D341Med (cell line): ENCODE measurements around the gene TNRC18.

ENCODE experiments used
- DNase-seq: peaks from one replicate; pipeline ENCODE4 v3.0.0; 2012; ENCODE audit warnings: low spot score

TNRC18 gene

GRCh38 chr7:5450549-5451327, 27.1 kb upstream of the TNRC18 start:
- peak; percentile 77 for DNase-seq

DNA sequence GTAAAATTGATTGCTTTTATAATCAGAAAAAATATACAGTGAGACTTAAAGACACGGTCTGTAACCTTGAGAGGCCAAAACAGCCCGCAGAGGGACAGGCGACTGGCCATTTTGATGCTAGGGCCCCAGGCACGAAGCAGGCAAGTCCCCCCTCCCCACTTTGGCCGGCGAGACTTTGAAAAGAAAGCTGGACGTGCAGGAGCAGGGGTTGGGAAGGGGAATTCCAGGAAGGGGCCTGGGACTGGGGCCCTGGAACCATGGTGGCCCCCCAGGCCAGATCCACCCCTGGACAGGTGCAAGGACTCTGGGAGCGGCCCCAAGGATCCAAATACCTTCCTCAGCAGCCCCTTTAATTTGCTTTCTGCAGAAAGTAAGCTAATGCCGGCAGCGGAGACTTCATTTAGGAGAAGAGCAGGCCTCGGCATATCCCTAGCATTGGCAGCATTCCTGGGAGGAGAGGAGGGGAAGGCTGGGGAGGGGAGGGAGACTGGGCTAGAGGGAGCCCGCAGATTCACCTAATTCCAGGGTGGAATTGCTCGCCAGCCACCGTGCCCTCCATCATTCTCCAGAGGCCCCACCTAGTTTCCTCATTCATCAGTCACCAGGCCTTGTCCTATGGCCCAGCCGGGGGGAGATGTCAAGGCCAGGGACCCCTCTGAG, 24.9 kb upstream of the TNRC18 start:
- DNase-seq = no peak

DNA sequence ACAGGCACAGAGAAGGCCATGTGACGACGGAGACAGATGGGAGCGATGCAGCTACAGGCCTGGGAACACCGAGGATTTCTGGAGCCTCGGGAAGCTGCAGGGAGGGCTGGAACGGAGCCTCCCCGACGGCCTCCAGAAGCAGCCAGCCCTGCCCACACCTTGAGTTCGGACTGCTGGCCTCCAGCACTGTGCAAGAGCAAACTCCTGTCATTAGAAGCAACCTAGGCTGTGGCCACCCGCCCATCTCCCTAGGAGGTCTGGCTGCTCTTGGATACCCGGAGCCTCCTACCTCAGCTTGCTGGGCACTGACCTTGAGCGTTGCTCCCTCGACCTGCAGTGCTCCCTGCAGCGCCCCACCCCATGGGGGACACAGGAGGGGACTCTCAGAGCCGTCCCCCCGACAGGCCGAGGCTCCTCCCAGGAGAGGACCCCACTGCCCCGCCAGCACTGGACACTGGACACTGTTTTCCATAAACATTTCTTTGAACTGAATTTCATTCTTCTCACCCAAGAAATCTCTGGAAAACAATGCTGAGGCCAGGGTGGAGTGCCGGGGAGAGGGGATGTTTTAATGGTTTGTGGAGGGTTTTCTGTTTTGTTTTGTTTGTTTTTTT, 22.5 kb upstream of the TNRC18 start:
- DNase-seq = no peak

DNA sequence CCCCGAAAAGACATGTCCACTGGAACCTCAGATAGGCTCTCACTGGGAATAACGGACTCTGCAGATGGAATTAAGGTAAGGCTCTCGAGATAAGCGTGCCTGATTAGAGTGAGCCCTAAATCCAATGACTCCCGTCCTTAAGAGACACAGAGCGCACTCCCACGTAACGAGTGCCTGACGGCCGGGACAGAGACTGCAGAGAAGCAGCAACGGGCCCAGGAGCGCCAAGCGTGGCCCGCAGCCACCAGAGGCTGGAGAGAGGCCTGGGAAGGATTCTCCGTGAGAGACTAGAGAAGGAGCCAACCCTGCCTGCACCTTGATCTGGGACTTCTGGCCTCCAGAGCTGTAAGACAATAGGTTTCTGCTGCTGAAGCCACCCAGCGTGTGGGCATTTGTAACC, 20.0 kb upstream of the TNRC18 start:
- DNase-seq = peak; percentile 59

- peak; percentile 80 for DNase-seq
Observed at GRCh38 chr7:5442757-5443305, 19.2 kb upstream of the TNRC18 start.

DNA sequence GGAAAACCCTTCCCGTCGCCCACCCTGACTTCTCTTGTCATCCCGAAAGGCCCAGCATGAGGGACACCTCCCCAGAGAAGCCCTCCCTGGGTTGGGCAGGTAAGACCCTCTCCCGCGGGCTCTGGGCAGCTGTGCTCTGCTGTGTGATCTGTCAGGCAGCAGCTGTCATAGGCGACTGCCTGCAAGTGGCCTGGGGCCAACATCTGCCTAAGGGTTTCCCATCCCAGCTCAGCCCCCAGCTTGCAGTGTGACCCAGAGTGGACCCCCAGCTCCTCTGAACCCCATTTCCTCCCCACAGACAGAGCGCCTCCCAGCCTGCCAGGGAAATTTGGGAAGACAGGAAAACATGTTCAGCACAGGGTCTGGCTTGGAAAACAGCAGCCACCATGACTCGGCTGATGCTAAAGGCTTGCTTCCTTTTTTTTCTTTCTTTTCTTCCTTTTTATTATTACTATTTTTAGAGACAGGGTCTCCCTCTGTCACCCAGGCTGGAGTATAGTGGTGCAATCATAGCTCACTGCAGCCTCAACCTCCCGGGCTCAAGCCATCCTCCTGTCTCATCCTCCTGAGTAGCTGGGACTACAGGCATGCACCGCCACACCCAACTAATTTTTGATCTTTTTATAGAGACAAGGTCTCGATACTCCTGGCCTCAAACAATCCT, 18.3 kb upstream of the TNRC18 start:
- DNase-seq = no peak

DNA sequence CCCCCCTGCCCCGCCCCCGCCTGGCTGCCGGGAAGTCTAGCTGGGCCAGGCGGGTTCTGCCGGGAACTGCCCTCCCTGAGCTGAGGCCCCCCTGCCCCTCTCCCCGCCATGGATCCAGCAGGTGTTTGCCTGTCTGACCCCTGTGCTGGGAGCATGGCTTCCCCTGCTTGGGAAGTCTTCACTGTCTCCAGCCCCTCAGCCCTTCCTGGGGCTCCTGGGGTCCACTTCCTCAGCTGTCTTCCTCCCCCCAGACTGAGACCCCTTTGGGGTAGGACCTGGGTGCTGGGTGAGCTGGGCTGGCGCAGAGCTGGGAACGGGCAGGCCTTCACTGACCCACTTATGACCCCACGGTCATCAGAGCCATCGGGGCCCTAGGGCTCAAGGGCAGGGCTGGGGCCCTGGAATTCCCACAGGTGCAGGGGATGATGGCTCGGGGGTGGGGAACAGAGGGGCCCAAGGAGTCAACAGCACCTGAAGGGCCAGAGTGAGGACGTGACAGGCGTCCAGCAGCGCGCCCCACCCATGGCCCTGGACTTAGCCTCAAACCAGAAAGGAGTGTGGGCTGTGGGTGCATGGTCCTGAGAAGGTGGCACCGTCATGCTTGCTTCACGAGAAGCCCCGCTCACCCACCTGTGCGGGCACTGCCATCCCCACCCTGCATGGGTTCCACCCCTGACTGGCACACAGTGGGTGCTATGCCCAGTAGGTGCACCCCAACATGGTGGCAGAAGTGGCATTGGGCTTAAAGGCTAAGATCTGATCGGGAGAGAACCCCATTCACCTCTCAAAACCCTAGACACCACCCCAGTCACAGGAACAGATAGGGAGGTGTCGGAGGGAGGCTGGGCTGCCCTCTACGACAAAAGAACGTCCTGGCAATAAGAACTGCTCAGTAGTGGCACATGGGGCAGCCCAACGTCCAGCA, 16.2 kb upstream of the TNRC18 start:
- no peak for DNase-seq

DNA sequence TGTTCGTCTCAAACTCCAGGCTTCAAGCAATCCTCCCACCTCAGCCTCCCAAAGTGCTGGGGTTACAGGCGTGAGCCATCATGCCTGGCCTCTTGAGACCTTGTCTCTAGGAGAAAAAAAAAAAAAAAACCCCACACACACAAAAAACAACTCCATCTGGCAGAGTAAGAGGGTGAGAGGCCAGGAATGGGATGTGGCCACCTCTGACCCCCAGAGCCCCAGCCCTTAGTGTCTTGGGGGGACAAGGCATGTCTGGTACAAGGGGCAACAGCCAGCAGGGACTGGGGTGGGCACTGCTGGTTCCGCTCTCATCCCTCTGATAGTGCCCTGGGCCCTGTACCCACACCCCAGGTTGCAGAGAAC, 15.6 kb upstream of the TNRC18 start:
- no peak for DNase-seq

DNA sequence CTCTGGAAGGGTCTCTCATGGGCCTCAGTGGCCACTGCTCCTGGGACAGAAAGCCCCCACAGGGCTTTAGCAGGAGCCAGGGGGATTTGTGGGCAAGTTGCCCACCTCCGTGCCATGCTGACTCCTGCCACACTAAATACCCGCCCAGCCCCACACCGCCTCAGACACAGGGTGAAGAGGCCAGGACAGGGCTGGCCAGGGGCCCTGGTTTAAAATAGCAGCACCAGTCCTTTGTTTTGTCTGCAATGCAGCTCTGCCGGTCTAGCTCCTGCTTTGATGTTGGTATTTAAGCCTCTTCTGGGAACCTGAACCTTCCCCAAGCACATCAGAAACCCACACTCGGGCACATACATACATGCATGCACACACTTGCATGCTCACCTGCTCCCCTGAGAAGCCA, 14.4 kb upstream of the TNRC18 start:
- no peak for DNase-seq

GRCh38 chr7:5437348-5437892, 13.8 kb upstream of the TNRC18 start:
- no peak for DNase-seq

GRCh38 chr7:5436003-5436678, 12.5 kb upstream of the TNRC18 start:
- no peak for DNase-seq

GRCh38 chr7:5435291-5436002, 11.8 kb upstream of the TNRC18 start:
- no peak for DNase-seq

DNA sequence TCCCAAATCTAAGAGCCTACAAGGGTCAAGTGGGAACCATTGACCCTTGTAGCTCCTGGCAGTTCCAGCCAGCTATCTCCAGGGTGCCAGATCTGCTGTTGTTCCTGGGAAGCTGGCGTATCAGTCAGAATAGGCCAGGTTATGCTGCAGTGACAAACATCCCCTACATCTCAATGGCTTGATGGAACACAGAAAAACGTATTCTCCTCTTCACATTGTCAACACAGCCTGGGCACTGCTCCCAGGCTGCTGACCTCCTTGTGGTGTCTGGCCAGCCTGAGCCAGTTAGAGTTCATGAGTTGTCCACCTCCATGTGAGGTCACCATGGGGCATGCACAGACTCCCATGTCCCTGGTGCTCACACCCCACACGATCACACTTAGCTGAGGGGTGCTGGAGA, 9.5 kb upstream of the TNRC18 start:
- peak; percentile 5 for DNase-seq

- no peak for DNase-seq
Observed at GRCh38 chr7:5432691-5433090, 9.1 kb upstream of the TNRC18 start.

DNA sequence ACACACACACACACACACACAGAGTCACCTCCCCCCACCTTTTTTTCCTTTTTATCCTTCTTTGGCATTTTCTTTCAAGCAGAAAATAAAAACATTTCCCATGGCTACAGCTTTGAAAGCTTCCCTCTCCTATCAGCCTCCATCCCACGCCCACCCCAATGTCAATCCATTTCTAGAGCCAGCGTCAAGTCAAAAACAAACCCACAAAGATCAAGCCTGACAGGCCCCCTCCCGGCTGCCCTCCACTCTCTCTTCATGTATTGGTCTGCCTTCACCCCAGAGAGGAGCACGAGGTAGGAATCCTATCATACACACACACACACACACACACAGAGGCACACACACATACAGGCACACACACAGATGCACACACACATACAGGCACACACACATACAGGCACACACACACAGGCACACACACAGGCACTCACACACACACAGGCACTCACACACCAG, 8.0 kb upstream of the TNRC18 start:
- DNase-seq = peak; percentile 6

- peak; percentile 3 for DNase-seq
Observed at GRCh38 chr7:5430612-5430947, 6.9 kb upstream of the TNRC18 start.

DNA sequence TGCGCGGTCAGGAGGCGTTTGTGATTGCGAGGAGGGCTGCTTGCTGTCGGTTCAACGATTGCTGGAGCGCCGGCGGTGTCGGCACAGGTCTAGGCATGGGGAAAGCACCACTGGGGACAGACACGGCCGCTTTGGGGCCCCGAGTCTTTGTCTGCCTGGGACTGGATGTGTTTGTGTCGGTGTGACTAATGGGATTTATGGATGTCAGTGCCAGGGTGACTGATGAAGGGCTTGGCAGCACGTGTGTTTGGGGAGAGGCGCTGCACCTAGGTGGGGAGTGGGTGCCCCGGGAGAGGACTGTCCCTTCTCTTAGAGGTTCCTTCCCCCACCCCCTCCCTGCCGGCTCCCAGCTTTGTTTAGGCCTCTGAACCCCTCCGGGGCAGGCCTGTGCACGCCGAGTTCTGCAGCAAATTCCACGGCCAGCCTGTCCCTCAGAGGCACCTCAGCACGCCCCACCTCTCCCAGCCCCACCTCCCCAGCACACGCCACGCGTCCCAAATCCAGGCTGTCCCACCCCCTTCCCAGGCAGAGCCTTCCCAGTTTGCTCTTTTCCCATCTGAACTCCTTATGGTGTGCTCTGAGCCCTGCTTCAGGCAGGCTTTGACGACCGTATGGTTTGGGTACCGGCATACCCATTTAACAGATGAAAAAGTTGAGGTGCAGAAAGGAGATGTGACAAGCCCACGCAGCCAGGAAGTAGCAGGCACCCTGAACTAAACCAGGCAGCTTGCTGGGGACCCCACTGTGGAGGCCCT, 6.4 kb upstream of the TNRC18 start:
- DNase-seq = peak; percentile 54

- peak; percentile 37 for DNase-seq
Observed at GRCh38 chr7:5429253-5429856, 5.7 kb upstream of the TNRC18 start.
